Keratinocyte (primary cell): ENCODE data around the gene JAZF1. TPM values are rescaled to one million over a fixed set of nuclear protein-coding genes. Genes with fewer than 3 reads are reported as not detected.

Experiments used
- DNase-seq: peaks from one replicate; pipeline ENCODE4 v3.0.0-alpha.2; 2011; ENCODE audit warnings: low read depth, missing footprints, low spot score
- FAIRE-seq: peaks from 2 replicates; lab custom pipeline; 2011; peaks lifted over from hg19 to GRCh38; lab: Jason Lieb, UNC
- H2AFZ ChIP-seq: 2 replicates; pipeline ENCODE4 v1.6.0; 2012; ENCODE audit warnings: low read length, control low read depth, inconsistent platforms; ENCODE audit not compliant: control insufficient read depth
- H3K27ac ChIP-seq: 2 replicates; pipeline ENCODE4 v1.5.1; 2011; ENCODE audit warnings: low read length; ENCODE audit not compliant: control insufficient read depth, insufficient read depth
- H3K27me3 ChIP-seq: 3 replicates; pipeline ENCODE4 v1.6.0; 2011; ENCODE audit warnings: low read length; ENCODE audit not compliant: control insufficient read depth, insufficient read depth; ENCODE audit errors: extremely low read depth
- H3K36me3 ChIP-seq, 2 experiments: 2 replicates in 1 of 2; 3 replicates in 1 of 2; pipeline ENCODE4 v1.5.1; 2011; ENCODE audit warnings: low read length in 2 of 2, mild to moderate bottlenecking in 1 of 2; ENCODE audit not compliant: control insufficient read depth in 2 of 2, insufficient read depth in 2 of 2; ENCODE audit errors: extremely low read depth in 1 of 2
- H3K4me1 ChIP-seq: 3 replicates; pipeline ENCODE4 v1.5.1; 2011; ENCODE audit warnings: low read length; ENCODE audit not compliant: control insufficient read depth, insufficient read depth; ENCODE audit errors: extremely low read depth
- H3K4me2 ChIP-seq: 3 replicates; pipeline ENCODE4 v1.6.0; 2011; ENCODE audit warnings: low read depth, low read length; ENCODE audit not compliant: control insufficient read depth, insufficient read depth; ENCODE audit errors: extremely low read depth
- H3K4me3 ChIP-seq, 3 experiments: fragments of 200-600 bp in 1 of 3; sonication (generic) in 1 of 3; 2 replicates in 2 of 3; 3 replicates in 1 of 3; pipeline ENCODE4 v1.5.1; 2011 to 2016; ENCODE audit warnings: low read length in 3 of 3, mild to moderate bottlenecking in 3 of 3, control low read depth in 2 of 3, inconsistent platforms in 1 of 3, low read depth in 1 of 3, mixed read lengths in 1 of 3, mixed run types in 1 of 3, moderate library complexity in 1 of 3; ENCODE audit not compliant: control insufficient read depth in 2 of 3, insufficient read depth in 2 of 3; ENCODE audit errors: extremely low read depth in 1 of 3
- H3K79me2 ChIP-seq: 2 replicates; pipeline ENCODE4 v1.6.0; 2012; ENCODE audit warnings: low read length; ENCODE audit not compliant: control insufficient read depth, insufficient read depth
- H3K9ac ChIP-seq: 3 replicates; pipeline ENCODE4 v1.6.0; 2011; ENCODE audit warnings: low read length; ENCODE audit not compliant: control insufficient read depth, insufficient read depth; ENCODE audit errors: extremely low read depth
- H3K9me1 ChIP-seq: 3 replicates; pipeline ENCODE4 v1.6.0; 2011; ENCODE audit warnings: low read length; ENCODE audit not compliant: control insufficient read depth, insufficient read depth; ENCODE audit errors: extremely low read depth
- H3K9me3 ChIP-seq: 2 replicates; pipeline ENCODE4 v1.5.1; 2012; ENCODE audit warnings: low read depth, low read length; ENCODE audit not compliant: control insufficient read depth
- H4K20me1 ChIP-seq: 3 replicates; pipeline ENCODE4 v1.6.0; 2011; ENCODE audit warnings: low read length; ENCODE audit not compliant: control insufficient read depth, insufficient read depth; ENCODE audit errors: extremely low read depth
- EZH2 ChIP-seq: IDR thresholded peaks from one replicate; pipeline ENCODE4 v1.6.1; 2012; ENCODE audit warnings: inconsistent platforms, mild to moderate bottlenecking, low read length, moderate library complexity
- dilution Hi-C: fragments of 300-500 bp; cut with MboI; formaldehyde crosslinking; loops from one replicate; pipeline ENCODE4 v1.7.0; 2020; ENCODE audit warnings: low sequenced_read_pairs; ENCODE audit not compliant: extremely low pct_ligation_motif_present
- polyA plus RNA-seq, 5 experiments: library from polyadenylated mRNA; depleted of rRNA in 3 of 5; stranded (reverse) in 3 of 5; stranded (forward) in 1 of 5; unstranded in 1 of 5; fragments of >200 nt; gene quantifications; 1 replicate in 1 of 5; 2 replicates in 3 of 5; 3 replicates in 1 of 5; pipeline versions ENCODE4 v1.2.1 to v1.2.3, GENCODE V29; 2011 to 2012; ENCODE audit warnings: missing spikeins in 2 of 5, low read depth in 1 of 5, low replicate concordance in 1 of 5
- TF ChIP-seq, protein P1 (sequence below), 3 experiments: IDR thresholded peaks in 1 of 3; conservative IDR thresholded peaks in 1 of 3; optimal IDR thresholded peaks in 1 of 3; 2 replicates in 2 of 3; 3 replicates in 1 of 3; pipeline versions ENCODE3 to v1.5.1; 2011; ENCODE audit warnings: low read length in 3 of 3, mild to moderate bottlenecking in 3 of 3, moderate library complexity in 2 of 3, control low read depth in 1 of 3, inconsistent platforms in 1 of 3; ENCODE audit not compliant: insufficient read depth in 2 of 3; ENCODE audit errors: extremely low read depth in 1 of 3

The JAZF1 gene
- polyA plus RNA-seq, 1 donor (not counting 4 experiments of a cell fraction or from before 2014, with no cell fraction given), result 2.5 TPM

DNA sequence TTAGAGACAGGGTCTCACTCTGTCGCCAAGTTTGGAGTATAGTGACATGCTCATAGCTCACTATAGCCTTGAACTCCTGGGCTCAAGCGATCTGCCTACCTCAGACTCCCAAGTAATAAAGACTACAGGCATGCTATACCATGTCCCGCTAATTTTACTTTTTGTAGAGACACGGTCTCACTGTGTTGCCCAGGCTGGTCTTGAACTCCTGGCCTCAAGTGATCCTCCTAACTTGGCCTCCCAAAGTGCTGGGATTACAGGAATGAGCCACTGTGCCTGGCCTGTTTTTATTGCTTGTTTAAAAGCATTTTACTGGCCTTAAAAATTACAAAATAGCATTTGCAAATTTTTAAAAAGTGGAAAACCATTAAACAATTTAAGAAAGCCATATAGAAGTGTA is 135.0 kb downstream of the JAZF1 start:
- Histone ChIP-seq H3K27me3 (no peaks in the 10 kb centered on the region), H4K20me1 (no peaks in the 10 kb centered on the region), H3K27ac (no peak overlapping the region), H3K9me3 (no peaks in the 10 kb centered on the region), H3K9ac (no peak overlapping the region), H3K4me1 (peaks cover 24% of the 10 kb centered on the region), H3K9me1 (no peaks in the 10 kb centered on the region), H3K4me3 (no peak overlapping the region), H2AFZ (no peak overlapping the region), H3K4me2 (no peak overlapping the region), H3K79me2 (no peaks in the 10 kb centered on the region), H3K36me3 (no peaks in the 10 kb centered on the region)
- FAIRE-seq, result no peak
- no peak for DNase-seq
- TF ChIP-seq, protein P1, sequence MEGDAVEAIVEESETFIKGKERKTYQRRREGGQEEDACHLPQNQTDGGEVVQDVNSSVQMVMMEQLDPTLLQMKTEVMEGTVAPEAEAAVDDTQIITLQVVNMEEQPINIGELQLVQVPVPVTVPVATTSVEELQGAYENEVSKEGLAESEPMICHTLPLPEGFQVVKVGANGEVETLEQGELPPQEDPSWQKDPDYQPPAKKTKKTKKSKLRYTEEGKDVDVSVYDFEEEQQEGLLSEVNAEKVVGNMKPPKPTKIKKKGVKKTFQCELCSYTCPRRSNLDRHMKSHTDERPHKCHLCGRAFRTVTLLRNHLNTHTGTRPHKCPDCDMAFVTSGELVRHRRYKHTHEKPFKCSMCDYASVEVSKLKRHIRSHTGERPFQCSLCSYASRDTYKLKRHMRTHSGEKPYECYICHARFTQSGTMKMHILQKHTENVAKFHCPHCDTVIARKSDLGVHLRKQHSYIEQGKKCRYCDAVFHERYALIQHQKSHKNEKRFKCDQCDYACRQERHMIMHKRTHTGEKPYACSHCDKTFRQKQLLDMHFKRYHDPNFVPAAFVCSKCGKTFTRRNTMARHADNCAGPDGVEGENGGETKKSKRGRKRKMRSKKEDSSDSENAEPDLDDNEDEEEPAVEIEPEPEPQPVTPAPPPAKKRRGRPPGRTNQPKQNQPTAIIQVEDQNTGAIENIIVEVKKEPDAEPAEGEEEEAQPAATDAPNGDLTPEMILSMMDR (optimal IDR thresholded peaks at IDR 0.05 in 1 of 3, IDR thresholded peaks at IDR 0.05 in 1 of 3, conservative IDR thresholded peaks at IDR 0.05 in 1 of 3; ENCODE audit: extremely low read depth in 1 of 3, insufficient read depth in 2 of 3, low read length in 3 of 3), result no peak
- TF ChIP-seq EZH2, result no peak
- dilution Hi-C loops, result no loop called here

GRCh38 chr7:28044825-28045224 is 135.8 kb downstream of the JAZF1 start:
- no peak for FAIRE-seq
- no peak overlapping the region for H3K4me2 ChIP-seq
- dilution Hi-C loops, result no loop called here

More at GRCh38 chr7:28044825-28045224, 135.8 kb downstream of the JAZF1 start:
- H3K4me3 ChIP-seq, result no peak overlapping the region
- no peak overlapping the region for H2AFZ ChIP-seq
- no peaks in the 10 kb centered on the region for H3K36me3 ChIP-seq
- H3K4me1 ChIP-seq, result peaks cover 32% of the 10 kb centered on the region
- no peaks in the 10 kb centered on the region for H3K79me2 ChIP-seq
- H3K9ac ChIP-seq, result no peak overlapping the region
- no peak overlapping the region for H3K27ac ChIP-seq
- H3K27me3 ChIP-seq, result no peaks in the 10 kb centered on the region
- H3K9me1 ChIP-seq, result no peaks in the 10 kb centered on the region
- H3K9me3 ChIP-seq, result no peaks in the 10 kb centered on the region
- no peak for DNase-seq
- TF ChIP-seq, protein P1 (optimal IDR thresholded peaks at IDR 0.05 in 1 of 3, IDR thresholded peaks at IDR 0.05 in 1 of 3, conservative IDR thresholded peaks at IDR 0.05 in 1 of 3; ENCODE audit: extremely low read depth in 1 of 3, insufficient read depth in 2 of 3, low read length in 3 of 3), result no peak
- TF ChIP-seq EZH2, result no peak
- H4K20me1 ChIP-seq, result no peaks in the 10 kb centered on the region
